ENCODE results near the gene CNGA1. TPM values are rescaled to one million over a fixed set of nuclear protein-coding genes. Genes with fewer than 3 reads are reported as not detected.
"Not testable (repeated sequence)": the region's sequence is repeated elsewhere in the genome, so short reads cannot be mapped to it uniquely, and the experiment has no call there.

The CNGA1 gene
- polyA plus RNA-seq, 3 donors: 0.21 to 1.3 (median 0.45) TPM

- H3K27ac ChIP-seq (ENCODE audit: low read depth, low read length): not testable (repeated sequence)
- 62 to 69% (median 69%) methylated on average over 17 of the region's 17 CpGs for WGBS, 3 donors
Observed at GRCh38 chr4:47922436-47923260, 93.8 kb downstream of the CNGA1 start.

- WGBS, 3 donors: 93 to 100% (median 97%) methylated on average over 1 of the region's 1 CpG
- H3K27ac ChIP-seq (ENCODE audit: low read depth, low read length): not testable (repeated sequence)
Observed at GRCh38 chr4:47917163-47917562, 99.3 kb downstream of the CNGA1 start.

DNA sequence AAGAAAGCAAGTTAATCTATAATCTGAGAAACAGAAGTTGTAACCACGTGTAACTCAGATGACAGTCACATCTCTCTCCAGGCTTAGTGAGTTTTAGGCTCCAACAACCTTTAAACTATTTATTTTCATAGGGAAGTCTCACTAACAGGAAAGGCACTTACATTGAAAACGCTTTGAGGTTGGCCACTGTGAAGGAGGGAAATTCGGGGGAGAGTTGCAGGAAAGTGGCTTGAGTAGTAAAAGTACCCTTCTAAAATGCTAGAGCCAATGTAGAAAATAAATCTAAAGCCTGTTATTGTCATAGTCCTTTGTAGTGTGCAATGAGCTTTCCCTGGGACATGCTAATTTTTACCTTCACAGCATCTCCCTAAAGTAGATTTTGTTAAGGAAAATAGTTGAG is 101.1 kb downstream of the CNGA1 start:
- 37 to 43% (median 42%) methylated on average over 3 of the region's 3 CpGs for WGBS, 3 donors
- no peak overlapping the region for H3K27ac ChIP-seq (ENCODE audit: low read depth, low read length)

GRCh38 chr4:47914926-47915237 is 101.6 kb downstream of the CNGA1 start:
- no peak overlapping the region for H3K27ac ChIP-seq (ENCODE audit: low read depth, low read length)
- WGBS, 3 donors: 0 to 2% (median 1%) methylated on average over 6 of the region's 6 CpGs

DNA sequence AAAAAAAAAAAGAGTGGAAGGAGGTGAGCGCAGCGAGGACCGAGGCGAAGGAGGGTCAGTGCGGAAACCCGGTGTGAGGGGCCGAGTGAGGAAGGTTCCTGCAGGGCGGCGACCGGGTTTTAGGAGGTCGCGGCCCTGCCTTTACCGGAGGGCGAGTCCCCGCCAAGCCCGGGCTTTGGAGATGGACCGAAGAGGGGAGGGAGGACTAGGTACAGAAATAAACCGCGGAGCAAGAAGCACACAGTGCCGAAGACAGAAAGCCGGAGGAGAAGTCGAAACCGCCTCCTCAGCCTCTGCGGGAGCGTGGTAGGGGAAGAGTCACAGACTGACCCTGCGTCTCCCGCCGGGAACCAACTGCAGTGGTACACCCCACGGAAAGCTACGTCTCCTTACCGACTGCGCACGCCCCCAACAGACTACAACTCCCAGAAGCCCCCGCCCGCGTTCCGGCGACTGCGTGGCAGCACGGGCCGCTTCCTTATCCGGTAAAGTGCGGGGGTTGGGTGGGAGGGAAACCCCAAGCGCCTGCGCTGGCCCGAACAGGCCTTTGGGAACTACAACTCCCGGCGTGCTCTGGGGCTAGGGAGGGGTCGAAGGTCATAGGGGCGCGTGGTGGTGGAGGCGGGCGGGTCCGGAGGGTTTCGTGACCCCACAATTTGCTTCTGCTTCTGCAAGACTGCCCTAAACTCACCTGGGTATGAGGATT is 102.1 kb downstream of the CNGA1 start, which contains the start of gene NFXL1:
Gene NFXL1, minus strand, starts transcription at position 364 of the 706 bp plus-strand sequence. CDS start 380 bp downstream, outside the sequence.
- WGBS, 3 donors: 0 to 1% (median 0%) methylated on average over 51 to 55 of the region's 55 CpGs
- no peak within 1 kb of the TSS for H3K27ac ChIP-seq (ENCODE audit: low read depth, low read length)

- H3K27ac ChIP-seq (ENCODE audit: low read depth, low read length): no peak overlapping the region
- WGBS, 3 donors: 0 to 1% (median 0%) methylated on average over 28 to 29 of the region's 29 CpGs
Observed at GRCh38 chr4:47913861-47914219, 102.6 kb downstream of the CNGA1 start.

- WGBS, 3 donors: 9 to 36% (median 24%) methylated on average over 4 of the region's 4 CpGs
- H3K27ac ChIP-seq (ENCODE audit: low read depth, low read length): no peak overlapping the region
Observed at GRCh38 chr4:47913330-47913729, 103.2 kb downstream of the CNGA1 start.

GRCh38 chr4:47907089-47907646 is 109.3 kb downstream of the CNGA1 start:
- H3K27ac ChIP-seq (ENCODE audit: low read depth, low read length): no peak overlapping the region
- 0 to 34% (median 27%) methylated on average over 1 of the region's 1 CpG for WGBS, 3 donors

DNA sequence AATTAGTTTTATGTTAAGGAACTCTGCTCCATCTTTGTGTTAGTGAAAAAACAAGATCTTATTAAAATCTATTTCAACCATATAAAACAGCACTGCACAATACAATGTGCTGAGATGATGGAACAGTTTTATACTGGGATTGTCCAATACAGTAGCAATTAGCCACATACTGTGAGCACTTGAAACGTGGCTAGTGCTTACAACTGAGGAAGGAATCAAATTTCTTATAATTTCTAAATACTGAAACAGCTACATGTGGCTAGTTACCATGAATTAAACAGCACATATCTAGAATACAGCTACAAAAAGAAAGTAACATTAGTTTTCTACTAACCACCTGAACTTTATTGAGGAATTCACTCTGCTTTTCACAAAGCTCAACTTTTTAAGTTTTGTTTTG is 116.8 kb downstream of the CNGA1 start:
- WGBS, 3 donors: 62 to 81% (median 71%) methylated on average over 1 of the region's 1 CpG
- no peak overlapping the region for H3K27ac ChIP-seq (ENCODE audit: low read depth, low read length)

GRCh38 chr4:47891928-47892327 is 124.6 kb downstream of the CNGA1 start:
- 96 to 100% (median 100%) methylated on average over 1 of the region's 1 CpG for WGBS, 3 donors

More at GRCh38 chr4:47891928-47892327, 124.6 kb downstream of the CNGA1 start:
- H3K27ac ChIP-seq (ENCODE audit: low read depth, low read length): no peak overlapping the region

Other genes starting within 250 kb of the CNGA1 start
- gene CORIN, start 178.6 kb downstream of the CNGA1 start, polyA plus RNA-seq: under 1 TPM; 0.11 to 0.41 (median 0.24) TPM
- 1 to 10 TPM; 2.5 to 7.0 (median 5.2) TPM for gene NFXL1, start 102.1 kb downstream of the CNGA1 start, polyA plus RNA-seq
- gene NIPAL1, start 91 bp upstream of the CNGA1 start, polyA plus RNA-seq: under 1 TPM; 0.11 to 0.77 (median 0.58) TPM
- gene TXK, start 117.6 kb upstream of the CNGA1 start, polyA plus RNA-seq: under 1 TPM in 2 of 3 donors, not detected in 1; 0.45 to 0.87 TPM

All from adipose tissue (tissue), 3 donors.